ENCODE results near the gene ERICH6.

The ERICH6 gene

DNA sequence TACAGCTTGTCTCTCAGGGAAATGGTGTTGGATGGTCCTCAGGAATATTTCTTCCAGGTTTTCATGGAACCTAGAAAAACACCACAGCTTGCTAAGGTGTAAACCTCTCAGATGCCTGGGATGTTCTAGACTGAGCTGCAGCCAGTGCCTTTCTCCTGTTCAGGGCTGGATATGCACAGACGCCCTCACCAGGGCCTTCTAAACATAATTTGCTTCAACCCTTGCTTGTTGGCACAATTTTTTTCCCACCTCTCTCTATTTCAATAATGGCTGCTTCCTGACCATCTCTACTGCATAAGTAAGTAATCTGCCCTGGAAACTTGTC lies 31.0 kb upstream of the ERICH6 start:
- no peak overlapping the region for H3K9ac ChIP-seq (ENCODE audit: low read length)
- H3K36me3 ChIP-seq (ENCODE audit: control insufficient read depth, insufficient read depth, low read length, severe bottlenecking): no peaks in the 10 kb centered on the region
- H3K4me1 ChIP-seq (ENCODE audit: control insufficient read depth, insufficient read depth, low read length): peaks cover 41% of the 10 kb centered on the region
- DNase-seq (ENCODE audit: low read depth): no peak
- H3K27me3 ChIP-seq (replicated peaks; ENCODE audit: control insufficient read depth, insufficient read depth, low read length): no peaks in the 10 kb centered on the region
- H3K4me3 ChIP-seq (ENCODE audit: low read length): no peak overlapping the region
- no peaks in the 10 kb centered on the region for H3K9me3 ChIP-seq (ENCODE audit: control insufficient read depth, low read length)

DNA sequence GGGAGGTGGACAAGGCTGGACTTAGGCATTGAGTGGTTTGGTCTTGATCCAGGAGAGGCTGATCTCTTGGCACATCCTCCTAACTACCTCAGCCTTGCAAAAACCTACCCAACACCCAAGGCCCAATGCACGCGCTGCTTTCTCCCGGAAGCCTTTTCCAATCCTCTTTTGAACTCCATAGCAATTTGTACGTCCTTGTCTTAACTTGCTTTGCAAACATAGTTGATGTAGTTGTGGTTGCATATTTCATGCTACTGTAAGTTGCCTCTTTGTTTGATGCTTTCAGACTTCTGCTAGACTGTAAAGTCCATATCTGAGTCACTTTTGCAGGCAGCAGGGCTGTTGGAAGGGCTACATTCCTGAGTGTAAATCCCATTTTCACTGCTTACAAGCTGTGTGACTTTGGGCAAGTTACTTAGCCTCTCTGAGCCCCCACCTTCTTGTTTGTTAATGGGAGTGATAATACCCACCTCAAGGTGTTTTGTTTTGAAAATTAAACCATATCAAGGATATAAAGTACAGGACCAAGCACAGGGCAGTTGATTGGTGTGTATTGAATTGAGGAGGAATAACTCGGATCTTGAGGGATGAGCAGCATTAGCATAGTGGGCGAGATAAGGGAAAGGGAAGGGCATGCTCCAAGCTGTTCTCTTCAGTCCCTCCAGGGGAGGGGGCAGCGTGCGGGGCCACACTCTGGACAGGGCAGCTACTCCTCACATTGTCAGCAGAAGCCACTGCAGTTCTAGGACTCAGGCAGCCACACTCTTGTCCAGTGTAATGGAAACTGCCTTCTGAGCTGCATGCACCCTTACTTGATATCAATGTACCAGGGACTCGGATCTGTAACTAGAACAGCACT lies 30.4 kb upstream of the ERICH6 start:
- no peaks in the 10 kb centered on the region for H3K36me3 ChIP-seq (ENCODE audit: control insufficient read depth, insufficient read depth, low read length, severe bottlenecking)
- H3K9ac ChIP-seq (ENCODE audit: low read length): no peak overlapping the region
- no peak overlapping the region for H3K4me3 ChIP-seq (ENCODE audit: low read length)
- H3K27me3 ChIP-seq (replicated peaks; ENCODE audit: control insufficient read depth, insufficient read depth, low read length): no peaks in the 10 kb centered on the region
- no peak for DNase-seq (ENCODE audit: low read depth)
- H3K9me3 ChIP-seq (ENCODE audit: control insufficient read depth, low read length): no peaks in the 10 kb centered on the region
- H3K4me1 ChIP-seq (ENCODE audit: control insufficient read depth, insufficient read depth, low read length): peaks cover 35% of the 10 kb centered on the region

DNA sequence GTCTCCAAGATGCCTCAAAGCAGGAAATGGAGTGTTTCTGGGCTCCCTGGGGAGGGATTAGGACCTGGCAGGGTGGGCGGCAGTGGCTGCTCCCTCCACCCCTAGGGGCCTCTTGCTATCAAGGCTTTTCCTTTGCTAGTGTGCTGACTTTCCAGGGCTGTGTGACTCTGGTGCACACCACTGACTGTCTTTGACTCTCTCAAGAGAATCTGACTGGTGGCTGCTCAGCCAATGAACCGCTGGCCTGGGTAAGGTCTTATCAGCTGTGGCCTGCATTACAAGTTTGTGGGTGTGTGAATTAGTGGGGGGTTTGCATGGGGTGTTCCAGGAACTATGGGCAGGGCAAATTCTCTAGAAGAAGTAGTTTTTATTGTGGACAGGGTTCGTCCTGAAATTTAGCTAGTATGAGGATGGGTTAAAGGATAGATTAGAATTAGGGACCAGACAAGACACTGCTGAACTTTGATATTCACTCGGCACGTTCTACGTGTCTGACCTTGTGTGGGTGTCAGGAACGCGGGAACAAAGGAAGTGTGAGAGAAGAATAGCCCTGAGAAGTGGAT lies 29.7 kb upstream of the ERICH6 start:
- no peak for DNase-seq (ENCODE audit: low read depth)
- no peaks in the 10 kb centered on the region for H3K9me3 ChIP-seq (ENCODE audit: control insufficient read depth, low read length)
- H3K4me1 ChIP-seq (ENCODE audit: control insufficient read depth, insufficient read depth, low read length): peaks cover 28% of the 10 kb centered on the region
- no peaks in the 10 kb centered on the region for H3K27me3 ChIP-seq (replicated peaks; ENCODE audit: control insufficient read depth, insufficient read depth, low read length)
- H3K36me3 ChIP-seq (ENCODE audit: control insufficient read depth, insufficient read depth, low read length, severe bottlenecking): no peaks in the 10 kb centered on the region
- no peak overlapping the region for H3K9ac ChIP-seq (ENCODE audit: low read length)
- H3K4me3 ChIP-seq (ENCODE audit: low read length): no peak overlapping the region

DNA sequence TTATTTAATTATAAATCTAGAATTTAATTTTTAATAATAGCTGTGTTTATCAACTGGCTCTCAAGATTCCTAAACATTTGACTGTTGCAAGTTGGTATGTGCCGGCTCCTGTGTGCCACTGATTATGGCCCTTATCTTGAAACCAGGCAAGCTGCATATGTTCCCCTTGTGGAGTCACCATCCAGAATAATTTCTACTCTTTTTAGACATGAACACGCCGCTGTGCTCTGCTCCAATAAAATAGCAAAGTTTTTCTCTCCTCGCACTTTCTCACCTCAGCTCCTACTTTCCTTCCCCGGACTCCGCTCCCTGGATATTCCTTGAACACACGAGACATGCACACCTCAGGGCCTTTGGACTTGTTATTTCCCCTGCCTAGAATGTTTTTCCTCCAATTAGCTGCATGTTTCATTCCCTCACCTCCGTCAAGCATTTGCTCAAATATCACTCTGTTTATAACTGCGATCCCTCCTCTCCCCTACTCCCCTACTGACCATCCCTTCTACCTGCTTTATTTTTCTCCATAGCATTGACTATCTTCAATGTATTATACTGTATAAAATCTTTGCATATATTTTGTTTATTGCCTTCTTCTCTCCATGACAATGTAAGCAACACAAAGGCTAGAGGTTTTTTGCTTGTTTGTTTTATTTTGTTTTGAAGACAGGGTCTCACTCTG lies 26.1 kb upstream of the ERICH6 start:
- no peaks in the 10 kb centered on the region for H3K27me3 ChIP-seq (replicated peaks; ENCODE audit: control insufficient read depth, insufficient read depth, low read length)
- DNase-seq (ENCODE audit: low read depth): no peak
- no peak overlapping the region for H3K9ac ChIP-seq (ENCODE audit: low read length)
- peaks cover 4% of the 10 kb centered on the region for H3K4me1 ChIP-seq (ENCODE audit: control insufficient read depth, insufficient read depth, low read length)
- H3K36me3 ChIP-seq (ENCODE audit: control insufficient read depth, insufficient read depth, low read length, severe bottlenecking): no peaks in the 10 kb centered on the region
- H3K9me3 ChIP-seq (ENCODE audit: control insufficient read depth, low read length): no peaks in the 10 kb centered on the region
- H3K4me3 ChIP-seq (ENCODE audit: low read length): no peak overlapping the region

DNA sequence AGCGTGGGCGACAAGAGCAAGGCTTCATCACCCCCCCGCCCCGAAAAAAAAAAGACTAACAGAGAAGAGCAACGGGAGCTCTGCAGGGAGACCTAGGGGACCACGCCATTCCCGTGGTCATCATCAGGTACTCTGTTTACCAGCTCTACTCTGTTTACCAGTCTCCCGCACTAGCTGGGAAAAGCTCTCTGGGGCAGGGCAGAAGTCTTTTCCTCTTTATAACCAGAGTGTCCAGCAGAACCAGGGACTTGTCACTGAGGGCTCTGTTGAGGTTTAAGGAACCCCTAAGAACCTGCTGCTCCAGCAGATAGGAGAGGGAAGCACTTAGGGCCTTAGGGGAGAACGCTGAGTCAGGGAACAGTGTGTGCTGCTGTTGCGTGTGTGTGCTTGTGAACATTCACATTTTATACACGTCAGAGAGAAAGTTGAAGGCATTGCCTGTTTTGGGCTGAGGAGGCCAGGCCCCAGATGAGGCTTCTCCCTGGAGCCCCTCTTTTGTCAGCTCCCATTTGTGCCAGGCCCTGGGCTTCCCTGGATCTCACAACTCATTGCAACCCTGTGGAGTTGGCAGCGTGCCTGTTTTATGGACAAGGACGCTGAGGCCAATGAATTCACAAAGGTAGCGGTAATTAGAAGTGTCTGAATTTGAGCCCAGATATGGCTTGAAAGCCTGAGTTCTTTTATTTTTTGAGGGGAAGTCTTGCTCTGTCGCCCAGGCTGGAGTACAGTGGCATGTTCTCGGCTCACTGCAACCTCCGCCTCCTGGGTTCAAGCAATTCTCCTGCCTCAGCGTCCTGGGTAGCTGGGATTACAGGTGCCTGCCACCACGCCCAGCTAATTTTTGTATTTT lies 24.2 kb upstream of the ERICH6 start:
- Histone ChIP-seq H3K9ac (ENCODE audit: low read length) (no peak overlapping the region), H3K4me3 (ENCODE audit: low read length) (no peak overlapping the region), H3K9me3 (ENCODE audit: control insufficient read depth, low read length) (no peaks in the 10 kb centered on the region), H3K27me3 (replicated peaks; ENCODE audit: control insufficient read depth, insufficient read depth, low read length) (no peaks in the 10 kb centered on the region), H3K4me1 (ENCODE audit: control insufficient read depth, insufficient read depth, low read length) (peaks cover 4% of the 10 kb centered on the region), H3K36me3 (ENCODE audit: control insufficient read depth, insufficient read depth, low read length, severe bottlenecking) (no peaks in the 10 kb centered on the region)
- no peak for DNase-seq (ENCODE audit: low read depth)

DNA sequence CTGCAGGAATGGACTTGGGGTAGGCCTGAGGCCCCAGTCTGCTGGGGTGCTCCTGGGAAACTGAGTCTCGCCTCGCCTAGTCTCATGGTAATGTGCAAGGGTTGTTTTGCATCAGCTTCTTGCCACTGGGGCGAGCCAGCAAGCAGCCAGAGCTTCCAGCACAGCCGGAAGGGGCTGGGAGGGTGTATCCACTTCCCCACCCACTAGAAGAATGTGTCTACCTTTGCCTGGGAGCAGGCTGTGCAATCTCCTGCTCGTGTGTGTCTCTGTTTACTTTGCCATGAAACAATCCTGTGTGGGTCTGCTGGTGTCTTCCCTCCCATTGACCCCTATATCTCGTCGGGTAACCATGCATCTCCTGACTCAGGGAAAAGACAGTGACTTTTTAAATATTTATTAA lies 21.8 kb upstream of the ERICH6 start:
- H3K9me3 ChIP-seq (ENCODE audit: control insufficient read depth, low read length): no peaks in the 10 kb centered on the region
- no peak for DNase-seq (ENCODE audit: low read depth)
- peaks cover 4% of the 10 kb centered on the region for H3K4me1 ChIP-seq (ENCODE audit: control insufficient read depth, insufficient read depth, low read length)

DNA sequence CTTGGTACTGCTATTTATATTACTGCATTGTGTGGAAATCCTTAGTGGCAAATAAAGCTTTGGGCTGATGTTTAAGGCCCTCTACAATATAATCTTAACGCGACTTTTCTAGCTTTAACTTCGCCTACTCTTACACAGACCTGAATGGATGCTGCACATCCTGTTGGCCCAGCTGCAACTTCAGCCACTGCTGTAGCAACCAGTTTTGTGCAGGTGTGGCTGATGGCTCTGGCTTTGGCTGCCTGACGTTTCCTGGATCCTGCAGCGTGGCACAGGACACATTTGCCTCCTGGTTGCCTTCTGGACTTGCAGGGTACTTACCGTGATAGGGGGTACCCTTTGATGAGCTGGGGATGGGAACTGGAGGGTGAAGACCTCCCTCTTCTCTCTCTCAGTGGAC lies 20.2 kb upstream of the ERICH6 start:
- Histone ChIP-seq H3K36me3 (ENCODE audit: control insufficient read depth, insufficient read depth, low read length, severe bottlenecking) (no peaks in the 10 kb centered on the region), H3K4me1 (ENCODE audit: control insufficient read depth, insufficient read depth, low read length) (peaks cover 4% of the 10 kb centered on the region), H3K27me3 (replicated peaks; ENCODE audit: control insufficient read depth, insufficient read depth, low read length) (no peaks in the 10 kb centered on the region)

More for the DNA sequence above, 21.8 kb upstream of the ERICH6 start:
- Histone ChIP-seq H3K27me3 (replicated peaks; ENCODE audit: control insufficient read depth, insufficient read depth, low read length) (no peaks in the 10 kb centered on the region), H3K36me3 (ENCODE audit: control insufficient read depth, insufficient read depth, low read length, severe bottlenecking) (no peaks in the 10 kb centered on the region), H3K9ac (ENCODE audit: low read length) (no peak overlapping the region), H3K4me3 (ENCODE audit: low read length) (no peak overlapping the region)

DNA sequence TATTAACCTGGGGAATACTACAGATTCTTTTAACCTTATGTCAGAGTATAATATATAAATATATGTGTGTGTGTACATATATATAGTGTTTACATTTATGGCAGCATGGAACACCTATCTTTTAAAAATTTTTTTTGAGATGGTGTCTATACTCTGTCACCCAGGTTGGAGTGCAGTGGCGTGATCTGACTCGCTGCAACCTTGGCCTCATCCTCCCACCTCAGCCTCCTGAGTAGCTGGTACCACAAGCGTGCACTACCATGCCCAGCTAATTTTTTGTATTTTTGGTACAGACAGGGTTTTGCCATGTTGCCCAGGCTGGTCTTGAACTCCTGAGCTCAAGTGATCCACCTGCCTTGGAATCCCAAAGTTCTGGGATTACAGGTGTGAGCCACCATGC lies 18.5 kb upstream of the ERICH6 start:
- Histone ChIP-seq H3K36me3 (ENCODE audit: control insufficient read depth, insufficient read depth, low read length, severe bottlenecking) (no peaks in the 10 kb centered on the region), H3K9ac (ENCODE audit: low read length) (no peak overlapping the region), H3K9me3 (ENCODE audit: control insufficient read depth, low read length) (no peaks in the 10 kb centered on the region), H3K27me3 (replicated peaks; ENCODE audit: control insufficient read depth, insufficient read depth, low read length) (no peaks in the 10 kb centered on the region), H3K4me1 (ENCODE audit: control insufficient read depth, insufficient read depth, low read length) (no peaks in the 10 kb centered on the region), H3K4me3 (ENCODE audit: low read length) (no peak overlapping the region)
- DNase-seq (ENCODE audit: low read depth): no peak

More for the DNA sequence above, 20.2 kb upstream of the ERICH6 start:
- Histone ChIP-seq H3K9me3 (ENCODE audit: control insufficient read depth, low read length) (no peaks in the 10 kb centered on the region), H3K4me3 (ENCODE audit: low read length) (no peak overlapping the region), H3K9ac (ENCODE audit: low read length) (no peak overlapping the region)
- DNase-seq (ENCODE audit: low read depth): no peak

DNA sequence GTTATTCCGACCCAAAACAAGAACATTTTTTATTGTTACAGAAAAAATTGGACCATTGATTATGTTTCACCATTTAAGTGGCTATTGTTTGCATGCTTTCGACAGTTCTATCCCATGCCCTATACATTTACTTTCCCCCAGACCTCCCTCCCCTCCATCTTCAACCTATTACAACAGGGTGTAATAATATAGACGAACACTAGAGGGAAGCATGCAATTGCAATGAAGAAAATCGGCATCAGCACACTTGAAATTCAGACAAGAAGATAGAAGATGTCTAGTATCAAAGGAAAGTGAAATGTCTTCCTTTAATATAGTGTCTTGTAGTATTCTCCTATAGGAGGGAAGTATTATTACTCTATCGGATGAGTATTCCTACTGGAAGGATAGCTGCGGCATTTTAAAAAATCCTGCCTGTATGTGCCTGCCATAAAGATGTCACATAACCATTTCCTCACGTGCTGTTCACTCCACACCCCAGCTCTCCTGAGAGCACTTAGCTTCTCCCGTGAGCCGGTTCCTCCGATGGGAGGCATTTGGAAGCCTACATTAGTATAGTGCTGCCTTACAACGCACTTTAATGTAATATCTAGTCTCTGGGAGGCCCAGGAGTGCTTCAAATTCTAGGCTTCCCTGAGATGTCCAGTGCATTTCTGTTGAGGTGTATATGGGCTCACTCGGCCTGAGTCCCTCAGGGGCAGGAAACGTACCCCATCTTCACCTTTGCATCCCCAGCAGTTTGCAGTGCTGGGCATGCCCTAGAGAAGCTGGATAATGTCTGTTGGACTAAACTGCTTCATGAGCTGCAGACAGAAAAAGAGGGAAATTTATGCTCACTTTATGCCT lies 17.8 kb upstream of the ERICH6 start:
- Histone ChIP-seq H3K36me3 (ENCODE audit: control insufficient read depth, insufficient read depth, low read length, severe bottlenecking) (no peaks in the 10 kb centered on the region), H3K4me1 (ENCODE audit: control insufficient read depth, insufficient read depth, low read length) (no peaks in the 10 kb centered on the region), H3K27me3 (replicated peaks; ENCODE audit: control insufficient read depth, insufficient read depth, low read length) (no peaks in the 10 kb centered on the region), H3K4me3 (ENCODE audit: low read length) (no peak overlapping the region), H3K9me3 (ENCODE audit: control insufficient read depth, low read length) (no peaks in the 10 kb centered on the region), H3K9ac (ENCODE audit: low read length) (peak overlapping the region; percentile 5)
- DNase-seq (ENCODE audit: low read depth): peak; percentile 88

DNA sequence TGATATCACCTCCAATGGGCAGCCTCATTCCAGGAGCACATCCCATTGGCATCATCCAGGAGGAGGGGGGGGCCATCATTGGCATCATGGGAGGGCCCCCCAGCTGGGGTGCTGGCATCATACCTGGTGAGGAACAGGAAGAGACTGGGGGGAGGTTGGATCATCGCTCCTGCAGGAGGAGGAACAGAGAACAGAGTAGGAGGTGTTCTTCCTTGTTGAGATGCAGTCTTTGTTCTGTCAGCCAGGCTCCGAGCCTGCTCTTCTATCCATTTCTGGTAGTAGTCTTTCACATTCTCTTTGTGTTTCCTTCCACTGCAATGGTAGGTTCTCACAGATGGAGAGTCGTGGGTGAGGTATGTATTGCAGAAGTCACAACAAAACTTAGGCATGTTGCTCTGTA lies 16.7 kb upstream of the ERICH6 start:
- no peaks in the 10 kb centered on the region for H3K9me3 ChIP-seq (ENCODE audit: control insufficient read depth, low read length)
- no peak for DNase-seq (ENCODE audit: low read depth)
- H3K4me3 ChIP-seq (ENCODE audit: low read length): no peak overlapping the region
- no peaks in the 10 kb centered on the region for H3K4me1 ChIP-seq (ENCODE audit: control insufficient read depth, insufficient read depth, low read length)
- H3K36me3 ChIP-seq (ENCODE audit: control insufficient read depth, insufficient read depth, low read length, severe bottlenecking): no peaks in the 10 kb centered on the region
- no peaks in the 10 kb centered on the region for H3K27me3 ChIP-seq (replicated peaks; ENCODE audit: control insufficient read depth, insufficient read depth, low read length)
- H3K9ac ChIP-seq (ENCODE audit: low read length): no peak overlapping the region
